ENCODE results near the gene CDV3. TPM values are rescaled to one million over a fixed set of nuclear protein-coding genes. Genes with fewer than 3 reads are reported as not detected.

The CDV3 gene
- total and polyA plus RNA-seq, 10 donors = 68.1 to 253 (median 206) TPM

- DNase-seq = no peak
- peaks cover 0 to 77% (median 8%) of the 10 kb centered on the region in 6 donors for H3K36me3 ChIP-seq
- no peaks in the 10 kb centered on the region for H3K27me3 ChIP-seq (replicated peaks in 1 of 7)
- H3K4me1 ChIP-seq = no peaks in the 10 kb centered on the region
- intact Hi-C loops (cut with DNase I; ENCODE audit: low total_unique reads) = no loop called here
- no peak overlapping the region for H3K27ac ChIP-seq
- H3K4me3 ChIP-seq = no peak overlapping the region
- no peak for TF ChIP-seq CTCF (IDR thresholded peaks at IDR 0.05 in 8 of 11, conservative IDR thresholded peaks at IDR 0.05 in 3 of 11)
- TF ChIP-seq POLR2AphosphoS5 (IDR thresholded peaks at IDR 0.05) = no peak
- TF ChIP-seq POLR2A (IDR thresholded peaks at IDR 0.05) = no peak
- 94 to 98% (median 98%) methylated on average over 1 of the region's 1 CpG for WGBS, 5 donors
- H3K9me3 ChIP-seq = no peaks in the 10 kb centered on the region
These were observed 27.1 kb downstream of the CDV3 start for GRCh38 chr3:133600572-133601081.

DNA sequence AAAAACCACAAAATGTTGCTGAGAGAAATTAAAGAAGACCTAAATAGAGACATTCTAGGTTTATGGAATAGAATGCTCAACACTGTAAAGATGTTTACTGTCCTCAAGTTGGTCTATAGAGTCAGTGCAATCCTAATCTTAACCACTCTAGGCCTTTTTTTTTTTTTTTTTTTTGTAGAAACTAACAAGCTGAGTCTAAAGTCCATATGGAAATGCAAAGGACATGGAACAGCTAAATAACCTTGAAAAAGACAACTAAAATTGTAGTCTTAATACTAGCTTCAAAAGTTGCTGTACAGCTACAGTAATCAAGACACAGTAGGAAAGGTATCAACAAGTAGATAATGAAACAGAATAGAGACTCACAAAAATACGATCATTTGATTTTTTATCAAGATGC is 32.9 kb downstream of the CDV3 start:
- Histone ChIP-seq H3K27me3 (replicated peaks in 1 of 7) (no peaks in the 10 kb centered on the region), H3K4me1 (no peaks in the 10 kb centered on the region), H3K4me3 (no peak overlapping the region), H3K9me3 (no peaks in the 10 kb centered on the region), H3K36me3 (peaks cover 0 to 98% (median 56%) of the 10 kb centered on the region in 6 donors), H3K27ac (no peak overlapping the region)
- TF ChIP-seq POLR2A (IDR thresholded peaks at IDR 0.05) (no peak), CTCF (IDR thresholded peaks at IDR 0.05 in 8 of 11, conservative IDR thresholded peaks at IDR 0.05 in 3 of 11) (no peak), POLR2AphosphoS5 (IDR thresholded peaks at IDR 0.05) (no peak)
- intact Hi-C loops (cut with DNase I; ENCODE audit: low total_unique reads) = no loop called here
- 96 to 100% (median 98%) methylated on average over 1 of the region's 1 CpG for WGBS, 5 donors
- no peak for DNase-seq

- 93 to 99% (median 97%) methylated on average over 4 of the region's 4 CpGs for WGBS, 5 donors
These were observed 33.4 kb downstream of the CDV3 start for GRCh38 chr3:133606902-133607301.

GRCh38 chr3:133607816-133608215 is 34.3 kb downstream of the CDV3 start:
- intact Hi-C loops (cut with DNase I; ENCODE audit: low total_unique reads) = no loop called here
- H3K36me3 ChIP-seq = peaks cover 0 to 98% (median 63%) of the 10 kb centered on the region in 6 donors
- H3K27me3 ChIP-seq (replicated peaks in 1 of 7) = no peaks in the 10 kb centered on the region
- no peak for DNase-seq
- H3K9me3 ChIP-seq = no peaks in the 10 kb centered on the region
- WGBS, 5 donors = 94 to 100% (median 98%) methylated on average over 1 of the region's 1 CpG
- H3K4me1 ChIP-seq = no peaks in the 10 kb centered on the region
- H3K4me3 ChIP-seq = no peak overlapping the region
- H3K27ac ChIP-seq = no peak overlapping the region
- no peak for TF ChIP-seq POLR2A (IDR thresholded peaks at IDR 0.05)

More at GRCh38 chr3:133606902-133607301, 33.4 kb downstream of the CDV3 start:
- H3K4me3 ChIP-seq = no peak overlapping the region
- TF ChIP-seq POLR2A (IDR thresholded peaks at IDR 0.05) = no peak
- TF ChIP-seq POLR2AphosphoS5 (IDR thresholded peaks at IDR 0.05) = no peak
- no peak for TF ChIP-seq CTCF (IDR thresholded peaks at IDR 0.05 in 8 of 11, conservative IDR thresholded peaks at IDR 0.05 in 3 of 11)
- H3K36me3 ChIP-seq = peaks cover 0 to 98% (median 60%) of the 10 kb centered on the region in 6 donors
- H3K27me3 ChIP-seq (replicated peaks in 1 of 7) = no peaks in the 10 kb centered on the region
- no peak overlapping the region for H3K27ac ChIP-seq
- intact Hi-C loops (cut with DNase I; ENCODE audit: low total_unique reads) = no loop called here
- H3K9me3 ChIP-seq = no peaks in the 10 kb centered on the region
- no peak for DNase-seq
- no peaks in the 10 kb centered on the region for H3K4me1 ChIP-seq

GRCh38 chr3:133608388-133608787 is 34.9 kb downstream of the CDV3 start:
- H3K4me1 ChIP-seq = no peaks in the 10 kb centered on the region
- TF ChIP-seq POLR2A (IDR thresholded peaks at IDR 0.05) (no peak), CTCF (IDR thresholded peaks at IDR 0.05 in 8 of 11, conservative IDR thresholded peaks at IDR 0.05 in 3 of 11) (no peak), POLR2AphosphoS5 (IDR thresholded peaks at IDR 0.05) (no peak)
- no peak overlapping the region for H3K27ac ChIP-seq
- intact Hi-C loops (cut with DNase I; ENCODE audit: low total_unique reads) = no loop called here
- no peak overlapping the region for H3K4me3 ChIP-seq
- H3K9me3 ChIP-seq = no peaks in the 10 kb centered on the region
- WGBS, 5 donors = 61 to 82% (median 71%) methylated on average over 2 of the region's 2 CpGs
- H3K36me3 ChIP-seq = peaks cover 0 to 98% (median 61%) of the 10 kb centered on the region in 6 donors
- H3K27me3 ChIP-seq (replicated peaks in 1 of 7) = no peaks in the 10 kb centered on the region
- DNase-seq = no peak

Measured in spleen (tissue), 11 donors.